ENCODE results near the gene MAP3K20.

Gene MAP3K20

DNA sequence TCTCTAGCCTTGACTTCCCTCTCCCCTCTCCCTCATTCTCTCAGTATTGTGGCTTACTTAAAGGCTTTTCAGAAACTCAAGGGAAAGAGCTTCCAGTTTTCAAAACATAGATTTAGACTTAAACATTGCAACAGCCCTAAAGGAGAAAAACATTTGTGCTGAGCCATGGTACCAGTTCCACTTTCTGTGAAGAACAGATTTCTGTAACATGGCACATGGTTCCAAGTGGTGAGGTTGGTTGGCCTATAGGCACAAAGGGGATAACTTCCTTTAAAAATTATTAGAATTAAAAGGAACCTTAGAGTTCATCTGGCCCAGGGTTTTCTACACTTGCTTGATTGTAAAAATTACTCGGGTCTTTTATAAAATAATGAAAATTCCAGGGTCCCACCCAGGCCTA is 140.4 kb downstream of the MAP3K20 start:
- Histone ChIP-seq H3K27me3 (ENCODE audit: low read depth, low read length) (no peaks in the 10 kb centered on the region), H4K20me1 (ENCODE audit: insufficient read depth, low read length) (no peaks in the 10 kb centered on the region), H3K27ac (ENCODE audit: low read length) (no peak overlapping the region), H3K9ac (ENCODE audit: low read length) (no peak overlapping the region), H3K4me2 (ENCODE audit: low read length) (no peak overlapping the region), H3K4me3 (ENCODE audit: low read length) (no peak overlapping the region), H3K79me2 (ENCODE audit: low read length) (no peaks in the 10 kb centered on the region), H3K36me3 (replicated peaks; ENCODE audit: low read depth, low read length) (peaks cover 2% of the 10 kb centered on the region), H3K4me1 (ENCODE audit: low read length) (no peaks in the 10 kb centered on the region), H2AFZ (ENCODE audit: low read depth, low read length) (no peak overlapping the region), H3K9me3 (ENCODE audit: insufficient read depth, low read length) (no peaks in the 10 kb centered on the region)
- no peak for TF ChIP-seq EZH2phosphoT487 (IDR thresholded peaks at IDR 0.05; ENCODE audit: low read depth)
- TF ChIP-seq, protein P1, sequence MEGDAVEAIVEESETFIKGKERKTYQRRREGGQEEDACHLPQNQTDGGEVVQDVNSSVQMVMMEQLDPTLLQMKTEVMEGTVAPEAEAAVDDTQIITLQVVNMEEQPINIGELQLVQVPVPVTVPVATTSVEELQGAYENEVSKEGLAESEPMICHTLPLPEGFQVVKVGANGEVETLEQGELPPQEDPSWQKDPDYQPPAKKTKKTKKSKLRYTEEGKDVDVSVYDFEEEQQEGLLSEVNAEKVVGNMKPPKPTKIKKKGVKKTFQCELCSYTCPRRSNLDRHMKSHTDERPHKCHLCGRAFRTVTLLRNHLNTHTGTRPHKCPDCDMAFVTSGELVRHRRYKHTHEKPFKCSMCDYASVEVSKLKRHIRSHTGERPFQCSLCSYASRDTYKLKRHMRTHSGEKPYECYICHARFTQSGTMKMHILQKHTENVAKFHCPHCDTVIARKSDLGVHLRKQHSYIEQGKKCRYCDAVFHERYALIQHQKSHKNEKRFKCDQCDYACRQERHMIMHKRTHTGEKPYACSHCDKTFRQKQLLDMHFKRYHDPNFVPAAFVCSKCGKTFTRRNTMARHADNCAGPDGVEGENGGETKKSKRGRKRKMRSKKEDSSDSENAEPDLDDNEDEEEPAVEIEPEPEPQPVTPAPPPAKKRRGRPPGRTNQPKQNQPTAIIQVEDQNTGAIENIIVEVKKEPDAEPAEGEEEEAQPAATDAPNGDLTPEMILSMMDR (IDR thresholded peaks at IDR 0.05; ENCODE audit: low read depth, low read length), result no peak

DNA sequence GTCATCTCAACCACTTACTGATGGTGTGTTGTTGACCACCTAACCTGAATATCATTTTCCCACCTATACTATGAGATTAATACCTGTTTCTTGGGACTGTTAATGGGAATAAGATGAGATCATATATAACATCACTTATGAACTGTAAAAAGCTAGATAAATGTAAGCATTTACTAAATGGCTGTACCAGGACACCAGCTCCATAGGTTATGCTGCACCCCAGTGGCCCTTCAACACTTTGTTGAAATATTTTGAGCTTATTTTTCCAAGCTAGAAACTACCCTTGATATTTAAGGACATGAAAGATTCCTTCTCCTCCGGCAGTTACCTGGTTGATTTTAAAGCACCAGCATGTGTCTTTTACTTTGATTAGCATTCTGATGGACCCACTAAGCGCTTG is 141.0 kb downstream of the MAP3K20 start:
- no peaks in the 10 kb centered on the region for H3K79me2 ChIP-seq (ENCODE audit: low read length)
- no peak overlapping the region for H3K27ac ChIP-seq (ENCODE audit: low read length)
- H4K20me1 ChIP-seq (ENCODE audit: insufficient read depth, low read length), result no peaks in the 10 kb centered on the region
- no peaks in the 10 kb centered on the region for H3K27me3 ChIP-seq (ENCODE audit: low read depth, low read length)
- no peaks in the 10 kb centered on the region for H3K4me1 ChIP-seq (ENCODE audit: low read length)
- no peak overlapping the region for H3K4me3 ChIP-seq (ENCODE audit: low read length)
- TF ChIP-seq EZH2phosphoT487 (IDR thresholded peaks at IDR 0.05; ENCODE audit: low read depth), result no peak
- TF ChIP-seq, protein P1 (IDR thresholded peaks at IDR 0.05; ENCODE audit: low read depth, low read length), result 0 out of 2 replicates have a peak, but pooled peaks have one; percentile 8
- H3K9me3 ChIP-seq (ENCODE audit: insufficient read depth, low read length), result no peaks in the 10 kb centered on the region
- no peak overlapping the region for H2AFZ ChIP-seq (ENCODE audit: low read depth, low read length)
- peaks cover 4% of the 10 kb centered on the region for H3K36me3 ChIP-seq (replicated peaks; ENCODE audit: low read depth, low read length)
- no peak overlapping the region for H3K4me2 ChIP-seq (ENCODE audit: low read length)
- no peak overlapping the region for H3K9ac ChIP-seq (ENCODE audit: low read length)

DNA sequence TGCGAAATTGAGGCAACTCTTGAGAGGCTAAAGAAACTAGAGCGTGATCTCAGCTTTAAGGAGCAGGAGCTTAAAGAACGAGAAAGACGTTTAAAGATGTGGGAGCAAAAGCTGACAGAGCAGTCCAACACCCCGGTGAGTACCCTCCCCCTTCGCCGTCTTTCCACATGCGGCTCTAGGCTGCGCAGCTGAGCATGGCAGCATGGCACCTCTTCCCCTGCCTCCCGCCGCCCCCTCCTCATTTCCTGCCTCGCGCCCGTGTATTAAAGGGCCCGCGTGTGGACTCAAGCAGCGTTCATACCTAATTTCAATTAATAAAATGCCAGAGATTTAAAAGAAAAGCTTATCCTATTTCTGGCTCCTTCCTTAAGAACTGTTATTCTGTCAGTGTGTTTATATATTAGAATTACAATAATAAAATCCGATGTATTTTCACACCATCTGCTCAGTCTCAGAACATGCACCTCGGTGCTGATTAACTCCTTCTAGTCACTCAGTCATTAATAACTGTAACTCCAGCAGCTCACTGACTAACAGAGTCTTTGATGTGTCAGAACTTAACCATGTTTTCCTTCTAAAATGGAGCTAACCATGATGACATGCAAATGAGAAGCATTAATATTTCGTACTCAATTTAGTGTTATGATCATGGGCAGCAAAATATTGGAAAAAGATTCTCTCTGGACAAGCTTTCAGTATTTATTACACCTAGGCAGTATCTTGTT is 141.6 kb downstream of the MAP3K20 start:
- Histone ChIP-seq H4K20me1 (ENCODE audit: insufficient read depth, low read length) (no peaks in the 10 kb centered on the region), H3K4me1 (ENCODE audit: low read length) (no peaks in the 10 kb centered on the region), H3K4me3 (ENCODE audit: low read length) (no peak overlapping the region), H3K27ac (ENCODE audit: low read length) (no peak overlapping the region), H2AFZ (ENCODE audit: low read depth, low read length) (no peak overlapping the region), H3K36me3 (replicated peaks; ENCODE audit: low read depth, low read length) (peaks cover 4% of the 10 kb centered on the region), H3K27me3 (ENCODE audit: low read depth, low read length) (no peaks in the 10 kb centered on the region), H3K9me3 (ENCODE audit: insufficient read depth, low read length) (no peaks in the 10 kb centered on the region), H3K9ac (ENCODE audit: low read length) (no peak overlapping the region), H3K4me2 (ENCODE audit: low read length) (no peak overlapping the region), H3K79me2 (ENCODE audit: low read length) (no peaks in the 10 kb centered on the region)
- no peak for TF ChIP-seq EZH2phosphoT487 (IDR thresholded peaks at IDR 0.05; ENCODE audit: low read depth)
- TF ChIP-seq, protein P1 (IDR thresholded peaks at IDR 0.05; ENCODE audit: low read depth, low read length), result no peak

DNA sequence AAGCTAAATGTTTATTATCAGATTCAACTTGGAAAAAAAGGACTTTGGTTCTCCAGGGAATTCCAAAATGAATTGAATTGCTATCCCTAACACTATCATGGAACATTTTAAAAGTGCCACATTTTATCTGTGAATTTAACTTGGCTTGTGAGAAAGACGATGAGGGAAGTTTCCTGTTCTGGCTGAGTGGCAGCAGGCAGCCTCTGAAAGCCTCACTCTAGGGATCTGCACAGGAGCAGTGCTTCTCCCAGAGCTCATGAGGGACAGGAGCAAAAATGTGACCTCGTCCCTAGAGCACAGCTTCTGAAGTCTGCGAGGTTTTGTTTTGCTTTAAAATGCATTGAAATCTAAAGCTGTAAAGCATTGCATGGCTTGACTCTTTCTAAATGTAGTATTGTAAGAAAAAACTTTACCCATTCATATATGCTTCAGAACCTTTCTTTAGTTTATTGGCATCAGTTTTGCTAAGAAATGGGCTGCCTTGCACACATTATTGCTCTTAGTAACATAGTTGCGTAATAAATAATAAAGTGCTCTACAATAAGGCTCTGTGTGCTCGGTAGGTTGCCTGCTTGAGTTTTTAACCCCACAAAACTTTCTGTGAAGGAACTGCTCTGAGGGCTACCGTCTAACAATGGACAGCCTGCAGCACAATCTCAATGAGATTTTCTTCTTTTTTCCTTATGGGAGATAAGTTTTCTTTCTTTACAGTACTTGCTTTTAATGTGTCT is 142.8 kb downstream of the MAP3K20 start:
- no peak for TF ChIP-seq EZH2phosphoT487 (IDR thresholded peaks at IDR 0.05; ENCODE audit: low read depth)
- TF ChIP-seq, protein P1 (IDR thresholded peaks at IDR 0.05; ENCODE audit: low read depth, low read length), result no peak
- H3K36me3 ChIP-seq (replicated peaks; ENCODE audit: low read depth, low read length), result peaks cover 4% of the 10 kb centered on the region
- H3K4me1 ChIP-seq (ENCODE audit: low read length), result no peaks in the 10 kb centered on the region
- H3K9me3 ChIP-seq (ENCODE audit: insufficient read depth, low read length), result no peaks in the 10 kb centered on the region
- H3K4me3 ChIP-seq (ENCODE audit: low read length), result no peak overlapping the region
- no peak overlapping the region for H3K9ac ChIP-seq (ENCODE audit: low read length)
- H3K4me2 ChIP-seq (ENCODE audit: low read length), result no peak overlapping the region
- no peak overlapping the region for H3K27ac ChIP-seq (ENCODE audit: low read length)
- H3K27me3 ChIP-seq (ENCODE audit: low read depth, low read length), result no peaks in the 10 kb centered on the region
- H2AFZ ChIP-seq (ENCODE audit: low read depth, low read length), result no peak overlapping the region
- no peaks in the 10 kb centered on the region for H3K79me2 ChIP-seq (ENCODE audit: low read length)
- no peaks in the 10 kb centered on the region for H4K20me1 ChIP-seq (ENCODE audit: insufficient read depth, low read length)
